Activated T-helper 2 cell treated with anti-CD3 and anti-CD28 coated beads, Interferon-gamma antibody, Interleukin-2, Interleukin-4, amounts not matched to agents 10 μg/mL and 5 μg/mL and 100 μg/mL, durations not matched to agents 14 hours and 24 hours and 36 hours (primary cell): ENCODE results near the gene TSPAN18. TPM values are rescaled to one million over a fixed set of nuclear protein-coding genes. Genes with fewer than 3 reads are reported as not detected.

Experiments
- DNase-seq: peaks from one replicate; pipeline ENCODE4 v3.0.0; 2021; ENCODE audit warnings: low spot score
- H3K27ac Mint-ChIP-seq: one replicate; pipeline ENCODE4 v1.8.0; 2021; ENCODE audit warnings: mixed read lengths
- H3K27me3 Mint-ChIP-seq: one replicate; pipeline ENCODE4 v1.8.0; 2021; ENCODE audit warnings: low read depth, mixed read lengths
- H3K36me3 Mint-ChIP-seq: one replicate; pipeline ENCODE4 v1.8.0; 2021; ENCODE audit warnings: low read depth, mixed read lengths
- H3K4me1 Mint-ChIP-seq: one replicate; pipeline ENCODE4 v1.8.0; 2021; ENCODE audit warnings: low read depth, mixed read lengths
- H3K4me3 Mint-ChIP-seq: one replicate; pipeline ENCODE4 v1.8.0; 2021; ENCODE audit warnings: low read depth, mild to moderate bottlenecking, moderate library complexity, mixed read lengths
- H3K9me3 Mint-ChIP-seq: one replicate; pipeline ENCODE4 v1.8.0; 2021; ENCODE audit warnings: mixed read lengths
- intact Hi-C: fragments of 100-400 bp; cut with micrococcal nuclease; formaldehyde crosslinking; loops from one replicate; pipeline ENCODE4 v1.15.1; 2023
- total RNA-seq: library from RNA; stranded (reverse); gene quantifications from 2 replicates; pipeline ENCODE4 v1.2.3, GENCODE V29; 2022

The TSPAN18 gene
- total RNA-seq, 1 donor from 2014 or later: 0.87 TPM

DNA sequence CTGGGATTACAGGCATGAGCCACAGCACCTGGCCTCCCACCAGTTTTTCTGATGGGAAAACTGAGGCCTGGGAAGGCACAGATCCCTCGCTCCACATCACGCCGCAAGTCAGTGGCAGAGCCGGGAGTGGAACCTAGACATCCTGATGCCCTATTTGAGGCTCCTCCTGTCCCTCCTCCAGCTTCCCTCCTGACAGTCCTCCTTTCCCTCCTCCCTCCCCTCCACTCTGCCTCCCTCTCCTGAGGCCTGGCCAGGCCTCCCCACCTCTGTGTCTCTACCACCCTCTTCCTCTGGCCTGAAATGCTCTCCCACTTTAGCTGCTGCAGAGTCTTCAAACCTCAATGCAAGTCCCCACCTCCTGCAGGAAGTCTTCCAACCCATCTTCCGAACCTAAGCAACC is 237.2 kb downstream of the TSPAN18 start:
- Mint-ChIP-seq H3K4me3 (no peak overlapping the region), H3K27ac (no peak overlapping the region), H3K27me3 (peaks cover 2% of the 10 kb centered on the region), H3K9me3 (no peaks in the 10 kb centered on the region), H3K36me3 (no peaks in the 10 kb centered on the region), H3K4me1 (no peaks in the 10 kb centered on the region)
- intact Hi-C loops: no loop called here
- no peak for DNase-seq

DNA sequence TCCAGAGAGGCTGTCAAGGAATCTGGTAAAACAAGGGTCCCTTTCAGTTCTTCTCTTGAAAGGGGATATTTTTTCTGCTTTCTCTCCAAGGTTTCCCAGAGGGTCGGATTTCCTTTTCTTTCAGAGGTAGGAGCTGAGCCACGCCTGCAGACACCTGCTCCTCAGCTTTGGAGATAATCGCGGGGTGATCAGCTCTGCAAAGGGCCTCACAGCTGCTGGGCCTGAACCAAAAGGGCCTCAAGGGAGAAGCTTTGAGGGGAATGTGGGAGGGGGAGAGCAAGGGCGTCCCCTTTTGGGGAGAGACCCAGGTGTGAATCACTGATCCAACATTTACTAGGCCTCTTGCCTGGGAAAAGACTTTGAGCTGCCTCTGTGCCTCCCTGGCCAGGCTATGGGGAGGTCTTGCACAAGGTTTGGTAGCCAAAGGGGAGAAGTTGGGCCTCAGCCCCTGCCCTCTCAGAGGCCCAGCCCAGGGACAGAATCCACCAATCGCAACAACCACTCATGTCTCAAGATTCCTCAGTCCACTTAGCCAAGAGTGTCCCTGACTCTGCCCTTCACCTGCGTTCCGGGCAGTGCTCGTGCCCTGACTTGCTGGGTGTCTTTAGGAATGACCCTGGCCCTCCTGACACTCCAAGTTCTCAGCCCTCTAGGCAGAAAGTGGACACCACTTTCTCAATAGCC is 237.9 kb downstream of the TSPAN18 start:
- DNase-seq: no peak
- Mint-ChIP-seq H3K27me3 (peaks cover 1% of the 10 kb centered on the region), H3K9me3 (no peaks in the 10 kb centered on the region), H3K4me3 (no peak overlapping the region), H3K36me3 (no peaks in the 10 kb centered on the region), H3K4me1 (no peaks in the 10 kb centered on the region), H3K27ac (no peak overlapping the region)
- intact Hi-C loops: no loop called here

DNA sequence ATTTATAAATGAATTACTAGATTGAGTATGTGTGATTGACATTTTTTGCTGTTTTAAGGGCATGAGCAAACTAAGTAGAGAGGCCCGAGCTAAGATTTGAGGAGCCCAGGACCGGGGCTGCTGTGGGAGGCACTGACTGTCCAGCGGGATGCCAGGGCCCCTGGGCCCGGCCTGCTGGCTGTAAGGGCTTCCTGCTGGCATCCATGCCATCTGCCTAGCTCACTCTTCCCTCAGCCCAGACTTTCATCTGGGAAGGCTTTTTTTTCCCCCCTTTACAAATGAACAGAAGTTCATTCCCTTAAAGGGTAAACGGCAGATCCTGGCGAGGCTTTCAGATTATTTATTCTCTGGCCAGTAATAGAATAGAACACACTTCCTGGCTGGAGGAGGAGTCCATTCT is 239.9 kb downstream of the TSPAN18 start:
- DNase-seq: no peak
- intact Hi-C loops: no loop called here
- Mint-ChIP-seq H3K4me3 (no peak overlapping the region), H3K4me1 (no peaks in the 10 kb centered on the region), H3K9me3 (no peaks in the 10 kb centered on the region), H3K36me3 (no peaks in the 10 kb centered on the region), H3K27me3 (peaks cover 1% of the 10 kb centered on the region), H3K27ac (no peak overlapping the region)

DNA sequence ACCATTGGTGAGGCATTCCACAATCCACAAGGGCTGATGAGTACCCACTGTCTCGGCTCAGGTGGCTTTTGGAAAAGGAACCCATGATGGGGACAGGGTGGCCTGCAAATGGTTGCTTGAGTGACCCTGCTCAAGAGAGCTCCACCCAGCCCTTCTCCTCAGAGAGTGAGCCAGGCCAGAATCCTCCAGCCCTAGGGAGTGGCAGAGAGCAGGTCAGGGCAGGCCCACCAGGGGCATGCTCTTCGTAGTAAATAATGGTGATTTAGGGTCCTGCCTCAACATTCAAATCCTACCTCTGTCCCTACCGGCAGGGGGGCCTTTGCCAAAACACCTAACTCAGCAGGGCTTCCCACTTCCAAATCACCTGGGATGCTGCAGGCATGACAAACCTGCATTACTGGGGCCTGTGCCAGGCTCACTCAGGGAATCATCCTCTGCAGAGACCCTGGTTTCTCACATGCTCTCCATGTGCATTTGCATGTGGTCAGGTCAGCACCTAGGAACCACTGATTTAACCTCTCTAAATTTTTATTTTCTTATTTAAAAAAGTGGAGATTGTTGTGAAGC is 241.3 kb downstream of the TSPAN18 start:
- intact Hi-C loops: no loop called here
- H3K27ac Mint-ChIP-seq: no peak overlapping the region
- no peaks in the 10 kb centered on the region for H3K4me1 Mint-ChIP-seq
- no peak for DNase-seq
- no peak overlapping the region for H3K4me3 Mint-ChIP-seq
- H3K27me3 Mint-ChIP-seq: peaks cover 1% of the 10 kb centered on the region
- no peaks in the 10 kb centered on the region for H3K36me3 Mint-ChIP-seq
- H3K9me3 Mint-ChIP-seq: no peaks in the 10 kb centered on the region

DNA sequence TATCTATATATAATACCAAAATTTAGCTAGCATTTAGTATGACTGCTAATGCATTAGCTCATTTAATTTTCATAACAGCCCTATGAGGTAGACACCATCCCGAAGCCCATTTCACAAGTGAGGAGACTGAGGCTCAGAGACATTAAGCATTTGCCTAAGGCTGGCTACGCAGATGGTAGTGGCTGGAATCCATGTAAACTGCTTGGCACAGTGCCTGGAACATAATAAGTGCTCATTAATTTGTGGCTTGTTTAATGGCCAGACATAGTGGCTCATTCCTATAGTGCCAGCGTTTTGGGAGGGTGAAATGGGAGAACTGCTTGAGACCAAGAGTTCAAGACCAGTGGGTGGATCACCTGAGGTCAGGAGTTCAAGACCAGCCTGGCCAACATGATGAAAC is 241.7 kb downstream of the TSPAN18 start:
- intact Hi-C loops: no loop called here
- Mint-ChIP-seq H3K36me3 (no peaks in the 10 kb centered on the region), H3K4me3 (no peak overlapping the region), H3K9me3 (no peaks in the 10 kb centered on the region), H3K4me1 (no peaks in the 10 kb centered on the region), H3K27ac (no peak overlapping the region), H3K27me3 (peaks cover 1% of the 10 kb centered on the region)
- DNase-seq: no peak

DNA sequence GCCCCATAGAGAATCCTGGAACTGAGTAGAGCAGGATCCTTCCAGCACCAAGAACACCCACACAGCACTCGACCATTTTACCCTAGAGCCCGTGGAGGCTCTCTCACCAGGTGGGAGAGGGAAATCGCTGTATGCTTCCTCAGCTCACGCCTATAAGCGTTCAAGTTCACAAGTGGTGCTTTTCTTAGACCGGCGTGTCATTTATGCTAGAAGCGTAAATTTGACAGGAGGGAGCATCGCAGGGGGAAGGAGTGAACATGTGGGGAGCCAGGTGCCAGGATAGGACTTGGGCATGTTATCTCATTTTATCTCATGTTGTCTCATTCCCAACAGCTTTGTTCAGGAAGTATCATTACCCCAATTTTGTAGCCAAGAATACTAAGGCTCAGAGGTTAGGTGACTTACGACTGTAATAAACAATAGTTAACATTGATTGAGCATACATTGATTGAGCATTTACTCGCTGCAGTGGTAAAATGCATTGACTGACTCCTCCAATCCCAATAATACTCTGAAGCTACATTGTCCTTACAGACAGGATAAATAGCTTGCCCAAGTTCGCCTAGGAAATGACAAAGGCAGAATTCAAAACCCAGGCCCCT is 243.0 kb downstream of the TSPAN18 start:
- Mint-ChIP-seq H3K36me3 (no peaks in the 10 kb centered on the region), H3K4me3 (no peak overlapping the region), H3K4me1 (no peaks in the 10 kb centered on the region), H3K27me3 (peaks cover 1% of the 10 kb centered on the region), H3K9me3 (no peaks in the 10 kb centered on the region), H3K27ac (no peak overlapping the region)
- no peak for DNase-seq
- intact Hi-C loops: no loop called here

DNA sequence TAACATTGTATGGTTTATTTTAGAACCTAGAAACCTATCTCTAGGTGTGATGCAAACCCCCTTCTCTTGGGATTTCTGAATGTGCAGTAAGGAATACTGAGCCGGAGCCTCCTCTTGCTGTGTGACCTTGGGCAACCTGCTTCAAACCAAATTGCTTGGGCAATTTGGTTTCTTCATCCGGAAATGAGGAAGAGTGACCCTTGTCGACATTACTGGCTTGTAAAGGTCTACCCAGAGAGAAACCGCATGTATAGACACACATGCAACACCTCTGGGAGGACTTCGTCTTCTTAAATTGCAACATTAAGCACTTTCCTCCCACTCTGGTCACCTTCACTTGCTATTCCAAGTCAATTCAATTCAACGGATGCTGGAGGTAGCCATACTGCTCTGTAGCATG is 243.5 kb downstream of the TSPAN18 start:
- intact Hi-C loops: no loop called here
- Mint-ChIP-seq H3K27me3 (peaks cover 1% of the 10 kb centered on the region), H3K4me3 (no peak overlapping the region), H3K4me1 (no peaks in the 10 kb centered on the region), H3K9me3 (no peaks in the 10 kb centered on the region), H3K36me3 (no peaks in the 10 kb centered on the region), H3K27ac (no peak overlapping the region)
- DNase-seq: no peak

DNA sequence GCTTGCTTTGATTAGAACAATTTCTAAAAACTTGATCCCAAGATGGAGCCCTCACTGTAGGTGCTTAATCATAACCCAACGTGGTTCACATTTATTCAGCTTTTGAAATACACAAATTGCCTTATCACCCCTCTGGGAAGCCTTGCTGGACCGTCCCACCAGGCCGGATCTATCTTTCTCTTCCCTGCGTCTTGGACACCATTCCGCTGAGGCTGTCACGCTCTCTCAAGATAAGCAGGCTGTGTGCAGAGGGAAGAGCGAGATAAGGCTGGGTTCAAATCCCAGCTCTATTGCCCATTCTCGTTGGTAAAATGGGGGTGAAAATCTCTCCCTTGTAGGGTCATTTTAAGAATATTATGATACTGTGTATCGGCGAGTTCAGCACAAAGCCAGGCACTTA is 244.4 kb downstream of the TSPAN18 start:
- no peak for DNase-seq
- Mint-ChIP-seq H3K4me1 (no peaks in the 10 kb centered on the region), H3K4me3 (no peak overlapping the region), H3K27me3 (no peaks in the 10 kb centered on the region), H3K27ac (no peak overlapping the region), H3K36me3 (no peaks in the 10 kb centered on the region), H3K9me3 (no peaks in the 10 kb centered on the region)
- intact Hi-C loops: no loop called here

DNA sequence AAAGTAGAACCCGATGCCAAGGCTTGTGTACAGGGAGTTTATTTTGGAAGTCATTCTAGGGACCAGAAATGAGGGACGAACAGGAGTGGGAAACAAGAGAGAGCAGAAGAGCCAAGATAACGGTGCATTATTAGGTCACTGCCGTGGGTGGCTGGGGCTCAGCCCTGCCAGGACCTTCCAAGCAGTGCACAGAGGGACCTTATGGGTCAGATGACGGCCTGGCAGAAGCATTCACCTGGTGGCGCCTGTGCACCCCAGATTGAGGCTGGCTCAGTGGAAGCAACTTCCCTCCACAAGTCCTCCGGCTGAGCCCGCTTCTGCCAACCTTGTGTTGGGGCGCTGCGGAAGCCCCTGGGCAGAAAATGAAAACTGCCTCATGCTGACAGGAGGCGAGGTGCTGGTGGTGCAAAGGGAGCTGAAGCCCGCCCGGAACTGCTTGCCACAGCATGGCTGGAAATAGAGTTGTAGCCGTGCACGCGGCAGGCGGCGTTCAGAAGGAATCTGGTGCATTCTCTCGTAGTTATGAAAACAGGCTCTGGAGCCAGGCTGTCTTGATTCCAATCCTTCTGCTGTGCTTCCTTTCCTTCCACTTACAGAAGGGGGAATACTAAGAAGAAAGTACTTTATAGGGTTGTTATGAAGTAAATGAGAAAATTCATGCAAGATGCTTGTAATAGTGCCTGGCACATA is 246.1 kb downstream of the TSPAN18 start:
- no peaks in the 10 kb centered on the region for H3K9me3 Mint-ChIP-seq

DNA sequence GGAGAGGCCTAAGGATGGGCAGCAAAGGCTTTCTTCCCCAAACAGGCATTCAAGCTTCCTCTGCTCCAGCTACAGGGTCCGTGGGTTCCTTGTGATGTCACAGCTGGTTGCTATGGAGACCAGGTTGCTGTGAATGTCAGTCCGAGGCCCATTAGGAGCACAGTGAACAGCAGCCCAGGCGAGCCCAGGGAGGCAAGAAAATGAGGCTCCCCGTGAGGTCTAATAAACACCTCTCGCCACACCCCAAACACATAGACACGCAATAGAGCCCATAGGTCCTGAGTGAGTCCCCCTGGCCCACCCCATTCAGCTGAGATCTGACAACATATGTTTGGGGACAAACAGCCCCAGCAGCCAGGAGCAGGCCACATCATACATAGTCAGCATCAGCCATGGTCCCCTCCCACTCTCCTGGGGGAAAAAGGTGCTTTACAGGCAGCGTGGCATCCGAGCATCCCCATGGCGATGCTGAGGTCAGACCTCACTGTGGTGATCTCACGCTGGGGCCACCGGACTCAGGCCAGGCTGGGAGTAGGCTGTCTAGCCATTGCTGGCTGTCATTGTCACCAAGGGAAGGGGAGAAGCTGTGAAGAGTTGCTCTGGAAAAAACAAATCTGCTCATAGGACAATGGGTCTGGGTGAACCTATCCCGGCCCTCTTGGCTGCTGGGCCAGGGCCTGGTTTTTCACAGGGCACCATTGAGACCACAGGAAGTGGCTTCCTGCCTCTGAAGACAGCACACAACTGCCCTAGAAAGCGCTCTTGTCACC is 247.1 kb downstream of the TSPAN18 start:
- no peak for DNase-seq
- Mint-ChIP-seq H3K36me3 (no peaks in the 10 kb centered on the region), H3K27me3 (no peaks in the 10 kb centered on the region), H3K27ac (no peak overlapping the region), H3K4me3 (no peak overlapping the region), H3K9me3 (no peaks in the 10 kb centered on the region), H3K4me1 (no peaks in the 10 kb centered on the region)
- intact Hi-C loops: no loop called here

More for the DNA sequence above, 246.1 kb downstream of the TSPAN18 start:
- H3K27me3 Mint-ChIP-seq: no peaks in the 10 kb centered on the region
- H3K36me3 Mint-ChIP-seq: no peaks in the 10 kb centered on the region
- H3K4me3 Mint-ChIP-seq: no peak overlapping the region
- DNase-seq: no peak
- intact Hi-C loops: no loop called here
- no peaks in the 10 kb centered on the region for H3K4me1 Mint-ChIP-seq
- no peak overlapping the region for H3K27ac Mint-ChIP-seq

DNA sequence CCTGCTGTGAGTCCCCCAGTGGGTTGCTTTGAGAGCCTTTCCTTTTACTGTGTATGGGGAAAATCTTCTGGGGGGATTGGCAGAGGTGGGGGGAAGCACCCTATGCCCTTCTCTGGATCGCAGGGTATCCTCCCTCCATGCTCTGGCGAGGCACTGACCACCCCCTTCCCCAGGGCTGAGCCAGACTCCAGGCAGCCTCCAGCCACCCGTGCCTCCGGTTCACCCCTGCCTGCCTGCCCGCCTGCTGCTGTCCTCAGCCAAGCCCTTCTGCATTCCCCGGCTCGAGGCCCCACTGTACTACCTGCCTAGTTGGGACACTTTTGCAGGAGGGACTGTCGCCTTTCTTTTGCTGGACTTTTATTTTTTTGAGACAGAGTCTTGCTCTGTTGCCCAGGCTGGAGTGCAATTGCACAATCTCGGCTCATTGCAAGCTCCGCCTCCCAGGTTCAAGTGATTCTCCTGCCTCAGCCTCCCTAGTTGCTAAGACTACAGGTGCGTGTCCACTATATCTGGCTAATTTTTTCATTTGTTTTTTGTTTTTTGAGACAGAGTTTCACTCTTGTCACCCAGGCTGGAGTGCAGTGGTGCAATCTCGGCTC is 247.7 kb downstream of the TSPAN18 start:
- Mint-ChIP-seq H3K9me3 (no peaks in the 10 kb centered on the region), H3K27ac (no peak overlapping the region), H3K4me3 (no peak overlapping the region), H3K27me3 (no peaks in the 10 kb centered on the region), H3K4me1 (no peaks in the 10 kb centered on the region), H3K36me3 (no peaks in the 10 kb centered on the region)
- DNase-seq: no peak
- intact Hi-C loops: no loop called here

DNA sequence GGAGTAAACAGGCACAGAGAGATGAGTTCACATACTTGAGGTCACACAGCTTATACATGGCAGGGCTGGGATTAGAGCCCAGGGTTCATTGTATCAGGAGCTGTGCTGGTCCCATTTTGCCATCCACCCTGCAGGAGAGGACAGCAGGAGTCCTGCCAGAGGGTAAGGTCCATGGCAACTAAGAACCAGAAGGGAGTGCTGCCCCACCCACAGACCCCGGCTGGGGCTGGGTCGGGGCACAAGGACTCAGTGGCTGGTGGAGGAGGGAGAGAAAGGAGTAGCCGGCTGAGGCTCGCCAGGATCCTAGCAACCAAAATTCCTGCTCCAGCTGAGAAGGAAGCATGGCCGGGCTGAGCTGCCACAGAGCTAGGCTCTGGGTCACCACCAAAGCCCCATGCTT is 249.8 kb downstream of the TSPAN18 start:
- H3K36me3 Mint-ChIP-seq: no peaks in the 10 kb centered on the region
- no peaks in the 10 kb centered on the region for H3K27me3 Mint-ChIP-seq
- no peaks in the 10 kb centered on the region for H3K9me3 Mint-ChIP-seq
- no peak for DNase-seq
- H3K4me3 Mint-ChIP-seq: no peak overlapping the region
- intact Hi-C loops: no loop called here
- no peaks in the 10 kb centered on the region for H3K4me1 Mint-ChIP-seq
- H3K27ac Mint-ChIP-seq: no peak overlapping the region
